Measurements from ENCODE around the gene SCN4B. TPM values are rescaled to one million over a fixed set of nuclear protein-coding genes. Genes with fewer than 3 reads are reported as not detected.

SCN4B gene
- total and polyA plus RNA-seq, 10 of the 15 experiments (the other 5 are each of a cell fraction or from before 2014, with no cell fraction given) = 0.01 to 0.49 (median 0.04) TPM; not detected in 5

GRCh38 chr11:118175993-118176777 lies 23.6 kb upstream of the SCN4B start, which contains the start of gene SCN2B:
Gene SCN2B (minus strand): TSS chr11:118176639. CDS start chr11:118176431, 208 bp downstream.
- Histone ChIP-seq H2AFZ (ENCODE audit: control insufficient read depth, low read depth, low read length) (no peak within 1 kb of the TSS), H3K4me2 (ENCODE audit: control insufficient read depth, insufficient read depth) (no peak within 1 kb of the TSS), H3K4me3 (no peak within 1 kb of the TSS), H3K9me3 (replicated peaks; ENCODE audit: control insufficient read depth, insufficient read depth, low read length) (no peaks in the 10 kb centered on the region), H3K9ac (ENCODE audit: control insufficient read depth, insufficient read depth, low read length) (no peak within 1 kb of the TSS), H3K27ac (ENCODE audit: control insufficient read depth, insufficient read depth) (no peak within 1 kb of the TSS), H3K36me3 (ENCODE audit: control insufficient read depth in 2 of 2, insufficient read depth in 2 of 2, low read length in 1 of 2) (no peaks in the 10 kb centered on the region), H4K20me1 (ENCODE audit: control insufficient read depth, insufficient read depth) (no peaks in the 10 kb centered on the region), H3K4me1 (ENCODE audit: control insufficient read depth, insufficient read depth, low read length) (no peaks in the 10 kb centered on the region), H3K79me2 (ENCODE audit: control insufficient read depth, insufficient read depth, low read length) (no peaks in the 10 kb centered on the region), H3K27me3 (replicated peaks in 1 of 2; ENCODE audit: control insufficient read depth in 2 of 2, insufficient read depth in 2 of 2, low read length in 1 of 2) (peaks cover 0 to 7% of the 10 kb centered on the region in 2 experiments; a peak in 1 of 4 replicates)
- intact Hi-C loops (cut with micrococcal nuclease; ENCODE audit: unreplicated experiment) = no loop called here
- SMC1A ChIA-PET (ENCODE audit: uncharacterized antibody, unreplicated experiment) = no interaction called here
- WGBS (ENCODE audit: insufficient coverage, insufficient replicate concordance, low lambda C conversion rate, missing lambda C conversion rate) = 25% methylated on average over 14 of the region's 14 CpGs
- TF ChIP-seq, protein P1, sequence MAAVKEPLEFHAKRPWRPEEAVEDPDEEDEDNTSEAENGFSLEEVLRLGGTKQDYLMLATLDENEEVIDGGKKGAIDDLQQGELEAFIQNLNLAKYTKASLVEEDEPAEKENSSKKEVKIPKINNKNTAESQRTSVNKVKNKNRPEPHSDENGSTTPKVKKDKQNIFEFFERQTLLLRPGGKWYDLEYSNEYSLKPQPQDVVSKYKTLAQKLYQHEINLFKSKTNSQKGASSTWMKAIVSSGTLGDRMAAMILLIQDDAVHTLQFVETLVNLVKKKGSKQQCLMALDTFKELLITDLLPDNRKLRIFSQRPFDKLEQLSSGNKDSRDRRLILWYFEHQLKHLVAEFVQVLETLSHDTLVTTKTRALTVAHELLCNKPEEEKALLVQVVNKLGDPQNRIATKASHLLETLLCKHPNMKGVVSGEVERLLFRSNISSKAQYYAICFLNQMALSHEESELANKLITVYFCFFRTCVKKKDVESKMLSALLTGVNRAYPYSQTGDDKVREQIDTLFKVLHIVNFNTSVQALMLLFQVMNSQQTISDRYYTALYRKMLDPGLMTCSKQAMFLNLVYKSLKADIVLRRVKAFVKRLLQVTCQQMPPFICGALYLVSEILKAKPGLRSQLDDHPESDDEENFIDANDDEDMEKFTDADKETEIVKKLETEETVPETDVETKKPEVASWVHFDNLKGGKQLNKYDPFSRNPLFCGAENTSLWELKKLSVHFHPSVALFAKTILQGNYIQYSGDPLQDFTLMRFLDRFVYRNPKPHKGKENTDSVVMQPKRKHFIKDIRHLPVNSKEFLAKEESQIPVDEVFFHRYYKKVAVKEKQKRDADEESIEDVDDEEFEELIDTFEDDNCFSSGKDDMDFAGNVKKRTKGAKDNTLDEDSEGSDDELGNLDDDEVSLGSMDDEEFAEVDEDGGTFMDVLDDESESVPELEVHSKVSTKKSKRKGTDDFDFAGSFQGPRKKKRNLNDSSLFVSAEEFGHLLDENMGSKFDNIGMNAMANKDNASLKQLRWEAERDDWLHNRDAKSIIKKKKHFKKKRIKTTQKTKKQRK (IDR thresholded peaks at IDR 0.05; ENCODE audit: low read depth, low read length) = no peak
- TF ChIP-seq PML (IDR thresholded peaks at IDR 0.05; ENCODE audit: low read length) (no peak), CHD2 (IDR thresholded peaks at IDR 0.05; ENCODE audit: borderline replicate concordance, low read depth, low read length) (no peak), NR2F1 (conservative IDR thresholded peaks at IDR 0.05) (no peak), ZNF687 (IDR thresholded peaks at IDR 0.05) (no peak), ZBTB11 (CRISPR knock-in tag; IDR thresholded peaks at IDR 0.05) (no peak), E2F4 (IDR thresholded peaks at IDR 0.05; ENCODE audit: low read depth, low read length) (no peak)
- DNase-seq (ENCODE audit: low read depth, low spot score) = no peak
- POLR2A ChIA-PET = no interaction called here
- CTCF ChIA-PET = interaction anchor here (0.7 to 1.9 kb wide), 4 partner anchors 28 to 92 kb away, joined by 3 to 6 read pairs (median 4); no protein-coding TSS in a partner anchor
- RAD21 ChIA-PET (ENCODE audit: unreplicated experiment) = no interaction called here
- FAIRE-seq = no peak
- no TSS peak for BruUV-seq (replicated peaks)
- no peak for ATAC-seq
- in situ Hi-C loops (cut with MboI) = no loop called here

Measured in GM12878 (cell line).